CD4-positive, alpha-beta T cell treated with Interleukin-17A for 4 hours (primary cell): Measurements from ENCODE around the gene GEN1.

ENCODE experiments used
- DNase-seq: peaks from one replicate; pipeline ENCODE4 v3.0.0-alpha.2; 2020; ENCODE audit warnings: mixed read lengths

Gene GEN1

GRCh38 chr2:17830053-17831034 is 76.4 kb downstream of the GEN1 start:
- peak; percentile 29 for DNase-seq

- DNase-seq, result no peak
Observed at GRCh38 chr2:17835516-17835915, 81.6 kb downstream of the GEN1 start.
